IPS-18a (cell line): ENCODE data around the gene NGEF.

Experiments used
- H3K27ac ChIP-seq: one replicate; pipeline ENCODE4 v1.5.1; 2013; ENCODE audit warnings: low read length
- H3K27me3 ChIP-seq: one replicate; pipeline ENCODE4 v1.6.1; 2013; ENCODE audit warnings: mild to moderate bottlenecking, low read length; ENCODE audit not compliant: control insufficient read depth, insufficient read depth
- H3K36me3 ChIP-seq: one replicate; pipeline ENCODE4 v1.6.1; 2013; ENCODE audit warnings: low read depth, low read length; ENCODE audit not compliant: control insufficient read depth
- H3K4me1 ChIP-seq: one replicate; pipeline ENCODE4 v1.6.1; 2013; ENCODE audit warnings: low read depth, low read length; ENCODE audit not compliant: control insufficient read depth
- H3K4me3 ChIP-seq: one replicate; pipeline ENCODE4 v1.5.1; 2013; ENCODE audit warnings: low read length
- H3K9ac ChIP-seq: one replicate; pipeline ENCODE4 v1.6.1; 2013; ENCODE audit warnings: mild to moderate bottlenecking, low read length, moderate library complexity
- H3K9me3 ChIP-seq: one replicate; pipeline ENCODE4 v1.6.1; 2013; ENCODE audit warnings: low read depth, low read length; ENCODE audit not compliant: control insufficient read depth

The NGEF gene

GRCh38 chr2:233013027-233013461, at the start of gene NGEF:
NGEF (minus strand) TSS chr2:233013256; CDS start chr2:232974890, 38,366 bp downstream.
- Histone ChIP-seq H3K36me3 (no peaks in the 10 kb centered on the region), H3K27me3 (no peaks in the 10 kb centered on the region), H3K4me1 (no peaks in the 10 kb centered on the region), H3K27ac (no peak within 1 kb of the TSS), H3K4me3 (no peak within 1 kb of the TSS), H3K9ac (no peak within 1 kb of the TSS), H3K9me3 (no peaks in the 10 kb centered on the region)

GRCh38 chr2:233062451-233062850, 49.4 kb upstream of the NGEF start:
- H3K9ac ChIP-seq = no peak overlapping the region
- peaks cover 4% of the 10 kb centered on the region for H3K4me1 ChIP-seq
- no peak overlapping the region for H3K4me3 ChIP-seq

GRCh38 chr2:233061591-233062450, 48.8 kb upstream of the NGEF start:
- peaks cover 4% of the 10 kb centered on the region for H3K4me1 ChIP-seq
- no peaks in the 10 kb centered on the region for H3K27me3 ChIP-seq
- H3K9ac ChIP-seq = no peak overlapping the region
- no peak overlapping the region for H3K4me3 ChIP-seq
- no peaks in the 10 kb centered on the region for H3K9me3 ChIP-seq
- H3K36me3 ChIP-seq = no peaks in the 10 kb centered on the region
- no peak overlapping the region for H3K27ac ChIP-seq

More at GRCh38 chr2:233062451-233062850, 49.4 kb upstream of the NGEF start:
- H3K27me3 ChIP-seq = no peaks in the 10 kb centered on the region
- H3K27ac ChIP-seq = no peak overlapping the region
- no peaks in the 10 kb centered on the region for H3K36me3 ChIP-seq
- no peaks in the 10 kb centered on the region for H3K9me3 ChIP-seq

GRCh38 chr2:233060980-233061590, 48.0 kb upstream of the NGEF start:
- peaks cover 4% of the 10 kb centered on the region for H3K4me1 ChIP-seq
- no peak overlapping the region for H3K9ac ChIP-seq
- no peak overlapping the region for H3K27ac ChIP-seq
- no peak overlapping the region for H3K4me3 ChIP-seq
- no peaks in the 10 kb centered on the region for H3K36me3 ChIP-seq
- H3K9me3 ChIP-seq = no peaks in the 10 kb centered on the region
- H3K27me3 ChIP-seq = no peaks in the 10 kb centered on the region

GRCh38 chr2:233060501-233060979, 47.5 kb upstream of the NGEF start:
- Histone ChIP-seq H3K9me3 (no peaks in the 10 kb centered on the region), H3K9ac (no peak overlapping the region), H3K36me3 (no peaks in the 10 kb centered on the region), H3K4me1 (peaks cover 4% of the 10 kb centered on the region), H3K4me3 (no peak overlapping the region), H3K27ac (no peak overlapping the region), H3K27me3 (no peaks in the 10 kb centered on the region)

- H3K36me3 ChIP-seq = no peaks in the 10 kb centered on the region
- H3K9me3 ChIP-seq = no peaks in the 10 kb centered on the region
- H3K9ac ChIP-seq = no peak within 1 kb of the TSS
- no peak within 1 kb of the TSS for H3K27ac ChIP-seq
- H3K4me3 ChIP-seq = no peak within 1 kb of the TSS
- peaks cover 1% of the 10 kb centered on the region for H3K27me3 ChIP-seq
- H3K4me1 ChIP-seq = peaks cover 4% of the 10 kb centered on the region
Measured at GRCh38 chr2:233059797-233060500, 46.9 kb upstream of the NGEF start, which contains the start of gene INPP5D. INPP5D (plus strand) TSS chr2:233060342; CDS start chr2:233060479, 137 bp downstream.

GRCh38 chr2:233059547-233059796, 46.4 kb upstream of the NGEF start:
- H3K4me3 ChIP-seq = no peak overlapping the region
- no peaks in the 10 kb centered on the region for H3K9me3 ChIP-seq
- H3K4me1 ChIP-seq = peaks cover 4% of the 10 kb centered on the region
- H3K9ac ChIP-seq = no peak overlapping the region
- H3K27me3 ChIP-seq = peaks cover 6% of the 10 kb centered on the region
- H3K36me3 ChIP-seq = no peaks in the 10 kb centered on the region
- H3K27ac ChIP-seq = no peak overlapping the region

GRCh38 chr2:233058717-233059546, 45.9 kb upstream of the NGEF start:
- H3K4me3 ChIP-seq = no peak overlapping the region
- no peaks in the 10 kb centered on the region for H3K9me3 ChIP-seq
- peaks cover 8% of the 10 kb centered on the region for H3K4me1 ChIP-seq
- H3K9ac ChIP-seq = no peak overlapping the region
- H3K36me3 ChIP-seq = no peaks in the 10 kb centered on the region
- no peak overlapping the region for H3K27ac ChIP-seq
- H3K27me3 ChIP-seq = peaks cover 9% of the 10 kb centered on the region

GRCh38 chr2:233056961-233057605, 44.0 kb upstream of the NGEF start:
- H3K36me3 ChIP-seq = no peaks in the 10 kb centered on the region
- H3K9ac ChIP-seq = no peak overlapping the region
- H3K27ac ChIP-seq = no peak overlapping the region
- no peaks in the 10 kb centered on the region for H3K9me3 ChIP-seq
- H3K27me3 ChIP-seq = peaks cover 12% of the 10 kb centered on the region
- H3K4me3 ChIP-seq = no peak overlapping the region
- H3K4me1 ChIP-seq = peaks cover 8% of the 10 kb centered on the region

- H3K9ac ChIP-seq = no peak overlapping the region
- peaks cover 12% of the 10 kb centered on the region for H3K27me3 ChIP-seq
- no peak overlapping the region for H3K27ac ChIP-seq
- no peaks in the 10 kb centered on the region for H3K9me3 ChIP-seq
- H3K36me3 ChIP-seq = no peaks in the 10 kb centered on the region
- H3K4me1 ChIP-seq = peaks cover 23% of the 10 kb centered on the region
- H3K4me3 ChIP-seq = no peak overlapping the region
Measured at GRCh38 chr2:233055362-233055761, 42.3 kb upstream of the NGEF start.
